HG03558 (cell line): ENCODE measurements around the gene UBE2E1.

Source experiments
- ATAC-seq: cut with Tn5 transposase; IDR thresholded peaks from one replicate; pipeline ENCODE4 v1.9.1; 2021; ENCODE audit warnings: moderate number of reproducible peaks; ENCODE audit not compliant: unreplicated experiment; ENCODE audit errors: extremely low read depth

Gene UBE2E1

DNA sequence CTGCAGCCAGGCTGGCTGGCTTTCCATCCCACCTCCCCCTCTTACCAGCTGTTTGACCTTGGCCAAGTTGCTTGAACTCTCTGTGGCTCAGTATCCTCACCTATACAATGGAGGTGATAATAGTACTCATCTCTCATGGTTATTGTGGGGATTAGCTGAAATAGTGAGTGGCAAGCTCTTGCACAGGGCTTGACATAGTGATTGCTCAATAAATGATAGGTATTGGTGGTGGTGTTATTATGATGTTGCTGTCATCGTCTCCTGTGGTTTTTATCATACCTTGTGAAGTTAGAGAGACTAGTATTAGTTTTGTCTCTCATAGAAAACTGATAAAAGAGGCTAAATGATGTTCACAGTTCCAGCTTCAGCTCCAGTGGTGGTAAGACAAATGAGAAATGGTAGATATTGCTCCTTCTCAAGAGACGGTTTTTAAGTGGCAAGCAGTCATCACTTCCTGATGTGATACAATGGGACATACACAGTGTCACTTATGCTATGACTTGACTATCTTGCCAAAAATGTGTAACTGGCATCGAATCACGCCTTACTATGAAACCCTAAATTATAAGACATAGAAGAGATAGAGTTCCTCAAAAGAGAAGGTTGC, 12.1 kb upstream of the UBE2E1 start:
- no peak for ATAC-seq

DNA sequence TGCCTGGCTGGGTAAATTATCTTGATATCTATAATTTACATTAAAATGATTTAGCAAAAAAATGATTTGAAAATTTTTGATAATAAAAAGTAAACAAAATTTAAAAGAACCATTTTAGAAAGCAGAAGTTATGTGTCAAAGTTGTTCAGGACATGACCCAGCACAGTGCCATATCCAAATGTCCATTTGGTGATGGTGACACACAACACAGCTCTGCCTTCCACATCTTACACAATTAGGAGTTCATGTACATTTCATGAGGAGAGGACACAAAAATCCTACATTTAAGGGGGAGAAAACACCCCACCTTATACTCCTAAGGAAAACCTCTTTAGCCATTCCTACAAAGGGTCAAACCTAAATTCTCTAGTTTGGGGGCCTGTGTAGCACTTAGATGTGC, 10.7 kb upstream of the UBE2E1 start:
- ATAC-seq, result no peak

DNA sequence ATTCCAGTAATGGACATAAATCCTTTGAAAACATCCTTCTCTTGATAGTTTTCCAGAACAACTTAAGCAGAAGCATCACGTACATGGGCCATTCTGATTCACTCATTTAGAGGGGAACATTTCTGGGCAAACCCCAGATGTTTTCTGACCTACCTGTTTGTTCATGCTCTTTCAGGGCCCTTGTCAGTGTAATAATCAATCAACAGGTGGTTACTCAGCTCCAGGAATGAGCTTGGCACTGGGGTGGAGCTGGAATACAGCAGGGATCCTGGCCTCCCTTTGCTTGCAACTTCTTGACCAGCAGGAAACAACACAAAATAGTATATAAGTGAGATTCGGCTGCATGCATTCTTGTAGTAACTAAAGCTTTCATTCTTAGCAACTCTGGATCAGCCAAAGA, 9.2 kb upstream of the UBE2E1 start:
- no peak for ATAC-seq

DNA sequence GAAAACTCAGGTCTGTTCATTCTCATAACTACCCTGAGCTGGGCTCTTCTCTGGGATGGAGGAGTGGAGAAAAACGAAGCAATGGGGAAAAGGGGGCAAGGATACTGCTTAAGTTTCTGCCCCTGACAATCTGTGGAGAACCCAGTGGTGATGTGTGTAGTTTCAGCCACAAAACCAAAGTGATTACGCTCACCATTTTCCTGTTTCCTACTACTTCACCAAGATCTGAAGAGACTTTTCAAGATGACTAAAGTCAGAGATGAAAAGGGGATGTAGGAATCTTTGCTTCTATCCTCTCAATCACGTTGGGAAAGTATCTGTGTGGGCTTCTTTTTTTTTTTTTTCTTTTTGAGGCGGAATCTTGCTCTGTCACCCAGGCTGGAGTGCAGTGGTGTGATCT, 8.3 kb upstream of the UBE2E1 start:
- ATAC-seq, result peak; percentile 71

DNA sequence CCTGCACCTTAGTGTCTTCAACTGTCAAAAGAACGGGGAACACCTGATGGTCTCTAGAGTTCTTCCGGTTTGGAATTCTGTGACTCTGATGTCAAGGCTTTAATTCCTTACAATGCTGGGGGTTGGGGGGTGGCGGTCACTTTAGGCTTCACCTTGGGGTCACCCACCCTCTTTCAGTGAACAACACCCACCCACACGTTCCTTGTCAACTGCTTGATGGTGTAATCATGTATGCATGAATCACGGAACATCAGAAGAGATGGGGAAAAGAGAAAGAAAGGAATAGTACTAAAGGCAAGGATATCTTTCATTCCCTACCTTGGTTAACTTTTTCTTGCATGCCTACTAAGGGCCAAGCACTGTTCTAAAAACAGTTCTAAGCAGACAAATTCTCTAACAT, 7.3 kb upstream of the UBE2E1 start:
- no peak for ATAC-seq

DNA sequence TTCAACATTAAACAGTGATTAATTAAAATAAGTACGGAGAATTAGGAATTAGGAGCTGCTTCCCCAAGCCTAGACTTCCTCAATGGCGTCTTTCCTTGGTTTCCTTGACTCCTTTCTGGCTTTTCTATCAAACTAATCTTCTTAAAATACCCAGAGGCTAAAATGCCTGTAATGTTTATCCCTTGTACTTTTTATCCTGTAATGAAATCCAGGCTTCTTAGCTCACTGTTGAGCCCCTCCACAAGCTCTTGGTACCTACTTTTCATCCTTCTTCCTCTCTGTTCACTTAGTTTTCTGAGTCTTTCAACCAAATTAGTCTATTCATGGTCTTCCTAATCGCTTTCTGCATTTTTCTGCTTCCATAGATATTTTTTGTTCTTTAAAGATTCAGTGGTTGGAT, 6.9 kb upstream of the UBE2E1 start:
- ATAC-seq, result no peak

DNA sequence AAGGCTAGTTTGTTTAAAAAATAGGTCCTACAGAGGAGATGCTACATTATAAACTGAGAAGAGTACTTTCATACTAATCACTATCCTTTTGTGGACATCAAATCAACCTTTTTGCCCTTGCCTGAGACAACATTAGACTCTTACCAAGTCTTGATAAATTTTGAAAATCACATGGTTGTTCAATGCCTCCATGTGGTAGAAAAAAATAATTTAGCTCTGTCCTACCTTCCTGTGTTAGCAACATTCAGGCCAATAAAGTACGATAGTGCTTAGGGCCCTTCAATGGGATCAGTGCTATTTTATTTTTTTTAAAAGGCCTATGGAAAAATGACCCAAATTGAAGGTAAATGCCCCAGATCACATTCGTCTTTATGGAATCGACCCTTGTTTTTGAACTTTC, 5.0 kb upstream of the UBE2E1 start:
- ATAC-seq, result no peak

DNA sequence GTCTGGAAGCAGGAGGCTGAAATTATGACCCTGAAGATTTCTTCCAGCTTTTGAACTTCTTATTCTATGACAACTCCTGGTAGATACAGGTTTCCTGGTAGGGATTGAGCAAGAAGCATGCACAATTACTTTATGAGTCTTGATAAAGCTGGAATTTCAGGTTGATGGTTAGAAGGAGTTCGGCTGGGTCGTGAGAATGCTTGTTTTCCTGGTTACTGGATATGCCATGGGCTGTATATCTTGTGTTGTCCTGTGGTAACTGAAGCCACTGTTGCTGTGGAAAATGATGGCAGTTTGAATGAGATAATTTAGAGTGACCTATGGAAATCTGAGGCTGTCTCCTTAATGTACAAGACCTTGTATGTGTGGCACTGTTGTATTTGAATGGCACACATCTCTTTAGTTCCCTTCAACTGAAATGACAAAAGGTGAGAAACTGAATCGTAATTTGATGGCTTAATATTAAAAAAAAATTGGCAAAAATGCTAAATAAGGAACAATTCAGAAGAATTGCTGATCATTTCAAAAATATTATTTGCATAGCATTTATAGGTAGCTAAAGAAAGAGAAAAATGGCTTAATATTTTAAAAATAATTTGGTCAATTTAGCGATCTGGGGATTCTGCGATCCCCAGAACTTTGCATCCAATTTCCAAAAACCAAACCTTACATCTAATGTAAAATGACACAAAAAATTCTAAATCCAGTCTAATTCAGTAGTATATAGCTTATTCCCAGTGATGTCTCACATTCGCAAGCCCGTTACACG, 1.1 kb upstream of the UBE2E1 start:
- ATAC-seq, result no peak

DNA sequence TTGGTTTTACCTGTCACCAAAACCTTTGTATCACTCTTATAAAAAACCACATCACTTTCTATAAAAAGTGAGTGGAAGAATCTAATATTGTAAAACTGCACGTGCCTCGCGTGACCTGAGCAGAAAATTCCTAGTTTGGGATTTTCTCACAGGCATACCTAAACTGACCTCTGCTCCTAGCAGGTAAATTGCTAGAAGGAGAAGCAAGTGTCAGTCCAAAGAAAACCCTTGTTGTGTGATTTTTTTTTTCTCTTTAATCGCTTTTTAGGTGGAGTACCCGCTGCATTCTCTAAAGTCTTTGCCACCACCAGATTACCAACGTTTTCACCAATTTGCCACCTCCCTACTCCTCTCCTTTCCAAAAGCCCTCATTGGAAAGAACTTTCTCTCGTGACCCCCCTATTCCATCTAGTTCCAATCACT, 534 bp upstream of the UBE2E1 start:
- no peak for ATAC-seq

DNA sequence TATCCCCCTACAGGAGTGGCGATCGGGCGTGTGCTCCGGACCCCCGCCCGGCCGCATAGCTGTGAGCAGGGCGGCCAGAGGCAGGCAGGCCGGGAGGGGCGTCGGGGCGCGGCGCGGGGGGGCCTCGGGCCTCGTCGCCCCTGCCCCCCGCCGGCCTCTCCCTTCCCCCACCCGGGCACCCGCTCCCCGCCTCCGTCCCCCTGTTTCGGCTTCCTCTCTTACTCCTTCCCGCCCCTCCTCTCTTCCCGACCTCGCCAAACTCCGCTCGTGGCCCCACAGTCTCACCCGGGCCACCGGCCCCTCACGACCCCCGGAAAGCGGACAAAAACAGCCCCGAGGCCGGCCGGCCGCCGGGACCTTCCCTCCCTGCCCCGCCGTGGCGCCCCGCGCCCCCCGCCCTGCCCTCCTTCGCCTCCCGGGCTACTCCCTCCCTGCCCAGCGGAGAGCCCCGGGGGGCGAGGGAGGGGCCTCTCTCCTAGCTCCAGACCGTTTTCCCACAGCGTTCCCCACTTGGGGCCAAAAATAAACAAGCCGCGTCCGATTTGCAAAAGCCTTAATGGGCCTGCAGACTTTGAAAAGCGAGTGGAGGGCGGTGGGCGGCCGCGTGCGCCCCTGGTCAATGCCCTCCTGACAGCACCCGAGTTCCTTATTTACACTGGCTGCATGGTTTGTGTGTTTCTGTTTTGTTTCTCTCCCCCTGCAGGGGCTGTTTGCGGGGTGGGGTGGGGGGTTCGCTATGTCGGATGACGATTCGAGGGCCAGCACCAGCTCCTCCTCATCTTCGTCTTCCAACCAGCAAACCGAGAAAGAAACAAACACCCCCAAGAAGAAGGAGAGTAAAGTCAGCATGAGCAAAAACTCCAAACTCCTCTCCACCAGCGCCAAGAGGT, 1.0 kb downstream of the UBE2E1 start:
- no peak for ATAC-seq

DNA sequence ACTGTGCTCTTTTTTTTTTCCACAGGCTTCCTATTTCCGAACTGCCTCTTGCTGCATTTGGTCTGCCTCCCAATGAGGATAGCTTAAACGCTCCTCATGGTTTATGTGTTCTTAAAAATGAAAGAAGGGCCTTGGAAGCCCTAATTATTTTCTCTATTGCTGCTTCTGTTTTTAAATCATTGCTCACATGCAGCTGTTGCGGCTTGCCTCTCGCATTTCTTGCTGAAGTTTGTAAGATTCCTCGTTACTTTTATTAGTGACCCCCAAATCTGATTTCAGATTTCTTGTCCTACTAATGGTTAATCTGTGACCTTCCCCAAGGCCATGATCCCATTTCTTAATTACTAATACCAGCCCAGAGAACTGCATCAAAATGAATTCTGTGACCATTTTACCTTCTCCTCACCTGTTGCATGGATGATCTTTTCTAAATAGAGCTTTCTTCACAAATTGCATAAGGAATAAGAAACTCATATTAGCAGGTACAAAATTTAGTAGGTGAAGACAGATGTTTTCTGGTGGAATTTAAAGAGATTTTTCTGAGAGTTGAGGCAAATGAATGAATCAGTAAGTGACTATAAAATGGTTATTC, 1.8 kb downstream of the UBE2E1 start:
- ATAC-seq, result no peak

DNA sequence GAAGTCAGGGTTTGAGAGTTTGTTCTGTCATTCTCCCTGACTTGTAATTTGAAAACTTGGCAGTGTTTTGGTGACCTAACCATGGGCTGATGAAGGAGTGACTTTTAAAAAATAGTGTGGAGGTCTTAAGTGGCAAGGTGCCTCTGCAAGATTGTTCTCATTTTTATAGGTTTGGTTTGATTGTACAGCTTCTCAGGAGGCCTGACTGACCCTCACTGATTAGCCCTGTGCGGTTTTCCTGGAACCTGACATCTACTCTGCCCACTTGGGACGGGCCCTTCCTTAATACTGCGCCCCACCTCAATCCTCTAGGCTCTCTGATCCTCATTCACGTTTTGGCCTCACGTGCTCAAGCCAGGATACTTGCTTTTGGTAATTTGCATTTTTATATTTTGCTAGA, 2.8 kb downstream of the UBE2E1 start:
- ATAC-seq, result no peak

DNA sequence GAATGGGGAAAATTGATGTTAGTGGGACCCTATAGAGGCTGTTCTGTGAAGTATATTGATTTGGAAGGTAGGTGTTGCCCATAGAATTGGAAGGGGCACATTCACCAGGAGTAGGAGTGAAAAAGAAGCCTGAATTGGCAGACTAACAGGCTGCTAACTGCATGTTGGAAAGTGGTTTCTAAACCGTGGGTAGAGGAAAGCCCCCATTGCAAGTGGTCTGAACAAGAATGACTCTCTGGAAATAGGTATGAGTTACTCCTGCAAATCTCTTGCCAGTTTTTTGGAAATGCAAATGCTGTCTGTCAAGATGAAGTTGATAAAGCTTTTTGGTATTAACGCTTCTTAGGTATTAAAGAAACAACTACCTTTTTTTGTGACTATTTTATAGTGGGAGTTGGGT, 3.5 kb downstream of the UBE2E1 start:
- ATAC-seq, result no peak

DNA sequence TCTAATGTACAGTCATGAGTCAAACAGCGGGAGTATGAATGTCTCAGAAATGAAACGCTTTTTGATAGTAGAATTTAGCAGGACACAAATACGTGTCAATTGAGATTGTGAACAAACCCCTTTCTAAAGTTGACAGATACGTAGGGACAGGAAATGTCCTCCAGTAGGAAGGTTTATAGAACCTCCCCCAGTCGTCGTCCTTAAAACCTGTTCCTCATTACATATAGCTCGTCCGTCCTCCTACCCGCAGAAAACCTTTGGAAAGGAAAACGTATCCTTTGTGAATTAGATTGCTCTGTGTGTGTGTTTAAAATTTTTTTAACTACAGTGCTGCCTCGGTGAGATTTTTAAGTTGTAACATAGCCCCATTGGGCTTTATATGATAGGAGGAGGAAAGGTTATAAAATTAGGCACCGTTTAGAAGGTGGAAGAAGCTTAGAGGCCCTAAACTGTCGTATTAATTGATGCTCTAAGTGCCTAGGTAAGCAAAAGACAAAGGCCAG, 4.1 kb downstream of the UBE2E1 start:
- ATAC-seq, result no peak

DNA sequence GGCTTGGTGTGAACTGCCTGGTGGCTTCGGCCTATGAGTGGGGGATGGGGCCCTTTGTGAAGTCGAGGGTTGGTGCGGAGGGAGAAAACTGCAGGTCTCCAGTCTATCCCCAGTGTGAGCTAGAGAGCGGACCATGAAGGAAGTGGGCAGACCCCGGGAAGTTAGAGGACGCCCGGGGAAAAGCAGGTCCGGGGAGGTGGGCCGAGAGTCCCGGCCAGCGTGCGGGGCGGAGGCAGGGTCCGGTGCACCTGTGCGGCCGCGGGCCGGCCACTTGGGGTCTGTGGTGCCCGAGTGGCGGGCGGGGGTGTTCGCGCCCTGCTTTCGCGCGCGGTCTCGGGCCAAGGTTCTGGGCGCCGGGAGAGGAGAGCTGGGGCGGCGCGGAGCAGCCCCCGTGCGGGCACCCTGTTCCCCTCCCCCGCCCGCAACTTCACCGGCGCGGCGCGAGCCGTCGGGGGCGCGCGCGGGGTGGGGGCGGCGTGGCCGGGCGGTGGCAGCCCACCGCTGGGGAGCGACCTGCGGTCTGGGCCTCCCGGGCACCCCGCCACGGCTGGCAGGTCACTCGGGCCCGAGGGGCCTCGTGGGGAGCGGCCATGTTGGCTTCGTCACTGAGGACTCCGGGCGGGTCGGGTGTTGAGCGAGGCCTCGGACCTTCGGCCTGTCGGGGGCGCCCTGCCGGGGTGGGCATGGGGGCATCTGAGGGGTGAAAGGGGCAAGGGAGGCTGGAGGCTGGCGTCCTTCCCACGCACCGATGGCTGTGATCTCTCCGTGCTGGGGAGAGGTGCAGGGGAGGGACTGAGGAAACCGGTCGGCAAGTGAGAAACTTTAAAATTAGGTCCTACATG, 4.8 kb downstream of the UBE2E1 start:
- ATAC-seq, result no peak

DNA sequence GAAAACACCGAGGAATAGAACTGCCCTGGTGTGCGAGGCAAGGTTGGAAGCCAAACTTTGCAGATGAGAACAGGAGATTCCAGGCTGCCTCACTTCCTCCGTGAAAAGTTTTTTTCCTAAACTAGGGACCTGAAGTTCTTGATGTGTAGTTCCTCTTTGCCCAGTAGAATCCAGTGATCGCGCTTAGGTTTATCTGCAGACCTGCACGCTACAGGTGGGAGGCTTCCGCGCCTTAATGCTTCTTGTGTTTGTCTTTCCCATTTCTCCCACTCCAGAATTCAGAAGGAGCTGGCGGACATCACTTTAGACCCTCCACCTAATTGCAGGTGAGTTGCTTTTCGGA, 5.4 kb downstream of the UBE2E1 start:
- no peak for ATAC-seq

DNA sequence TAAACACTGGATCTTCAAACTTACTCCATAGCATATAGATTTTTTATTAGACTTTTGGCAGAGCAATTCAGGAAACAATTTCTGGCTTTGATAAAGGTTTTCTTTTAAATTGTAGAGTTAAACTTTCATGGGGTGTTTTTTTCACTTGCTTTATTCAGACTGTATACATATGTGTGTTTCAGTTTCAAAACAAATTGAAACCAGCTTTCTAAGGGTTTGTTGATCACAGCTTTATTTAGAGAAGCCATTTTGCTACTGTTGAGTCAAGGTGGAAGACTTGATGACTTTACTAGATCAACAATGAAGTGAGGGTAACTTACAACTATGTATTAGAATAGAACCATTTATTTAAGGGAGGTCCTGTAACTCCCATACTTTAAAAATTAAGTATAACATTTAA, 6.2 kb downstream of the UBE2E1 start:
- ATAC-seq, result peak; percentile 53

DNA sequence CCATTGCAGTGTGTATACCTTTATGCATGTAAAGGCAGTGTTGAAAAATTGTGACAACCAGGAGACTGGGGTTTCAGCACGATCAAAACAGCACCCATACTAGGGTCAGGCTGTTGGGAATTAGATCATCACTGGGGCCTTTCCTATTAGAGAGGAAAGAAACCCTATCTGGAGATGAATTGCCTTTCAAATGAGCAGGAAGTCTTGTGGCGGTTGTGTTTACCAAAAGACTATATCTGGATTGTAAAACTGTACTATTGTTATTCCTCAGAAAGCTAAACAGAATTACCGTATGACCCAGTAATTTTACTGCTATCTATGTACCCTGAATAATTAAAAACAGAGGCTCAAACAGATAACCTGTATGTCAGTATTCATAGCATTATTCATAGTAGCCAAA, 10.1 kb downstream of the UBE2E1 start:
- ATAC-seq, result no peak

DNA sequence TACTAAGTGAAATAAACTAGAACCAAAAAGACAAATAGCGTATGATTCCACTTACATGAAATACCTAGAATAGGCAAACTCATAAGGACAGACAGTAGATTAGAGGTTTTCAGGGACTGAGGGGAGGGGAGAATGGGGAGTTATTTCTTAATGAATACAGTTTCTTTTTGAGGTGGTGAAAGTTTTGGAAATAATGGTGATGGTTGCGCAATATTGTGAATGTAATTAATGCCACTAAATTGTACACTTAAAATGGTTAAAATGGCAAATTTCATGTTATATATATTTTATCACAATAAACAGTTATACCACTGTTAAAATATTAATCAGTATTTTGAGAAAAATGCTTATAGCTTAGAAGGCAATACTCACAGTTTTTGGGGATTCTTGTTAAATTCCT, 11.0 kb downstream of the UBE2E1 start:
- ATAC-seq, result no peak
